Transverse colon (tissue), 3 donors: ENCODE measurements around the gene PMM1.

Experiments
- POLR2A ChIP-seq: fragments of 450-650 bp; IDR thresholded peaks from one replicate; pipeline ENCODE4 v1.6.1; 2016; ENCODE audit warnings: antibody characterized with exemption, mild to moderate bottlenecking, moderate library complexity
- TF ChIP-seq, protein P1 (sequence below), 5 experiments: fragments of 200-600 bp in 3 of 5; fragments of 450-650 bp in 2 of 5; sonication (generic) in 3 of 5; IDR thresholded peaks; 1 replicate in 2 of 5; 2 replicates in 3 of 5; pipeline ENCODE4 v1.5.1; 2016 to 2017; ENCODE audit warnings: antibody characterized with exemption in 5 of 5, inconsistent platforms in 3 of 5, mild to moderate bottlenecking in 2 of 5, moderate library complexity in 1 of 5

DNA sequence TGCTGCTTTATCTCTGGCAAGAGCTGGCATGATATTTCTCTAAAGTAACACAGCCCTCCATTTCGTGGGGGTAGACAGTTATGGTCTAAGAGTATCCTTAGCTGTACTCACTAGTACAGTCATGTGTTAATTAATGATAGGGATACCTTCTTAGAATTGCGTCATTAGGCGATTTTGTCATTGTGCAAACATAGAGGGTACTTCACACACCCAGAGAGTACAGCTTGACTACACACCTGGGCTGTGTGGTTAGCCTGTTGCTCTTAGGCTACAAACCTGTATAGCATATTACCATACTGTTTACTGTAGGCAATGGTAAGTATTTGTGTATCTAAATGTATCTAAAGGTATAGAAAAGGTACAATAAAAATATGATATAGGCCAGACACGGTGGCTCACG is 48.5 kb upstream of the PMM1 start:
- no peak for TF ChIP-seq POLR2A
- TF ChIP-seq, protein P1, sequence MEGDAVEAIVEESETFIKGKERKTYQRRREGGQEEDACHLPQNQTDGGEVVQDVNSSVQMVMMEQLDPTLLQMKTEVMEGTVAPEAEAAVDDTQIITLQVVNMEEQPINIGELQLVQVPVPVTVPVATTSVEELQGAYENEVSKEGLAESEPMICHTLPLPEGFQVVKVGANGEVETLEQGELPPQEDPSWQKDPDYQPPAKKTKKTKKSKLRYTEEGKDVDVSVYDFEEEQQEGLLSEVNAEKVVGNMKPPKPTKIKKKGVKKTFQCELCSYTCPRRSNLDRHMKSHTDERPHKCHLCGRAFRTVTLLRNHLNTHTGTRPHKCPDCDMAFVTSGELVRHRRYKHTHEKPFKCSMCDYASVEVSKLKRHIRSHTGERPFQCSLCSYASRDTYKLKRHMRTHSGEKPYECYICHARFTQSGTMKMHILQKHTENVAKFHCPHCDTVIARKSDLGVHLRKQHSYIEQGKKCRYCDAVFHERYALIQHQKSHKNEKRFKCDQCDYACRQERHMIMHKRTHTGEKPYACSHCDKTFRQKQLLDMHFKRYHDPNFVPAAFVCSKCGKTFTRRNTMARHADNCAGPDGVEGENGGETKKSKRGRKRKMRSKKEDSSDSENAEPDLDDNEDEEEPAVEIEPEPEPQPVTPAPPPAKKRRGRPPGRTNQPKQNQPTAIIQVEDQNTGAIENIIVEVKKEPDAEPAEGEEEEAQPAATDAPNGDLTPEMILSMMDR (IDR thresholded peaks at IDR 0.05): no peak
